CD4-positive, alpha-beta T cell (primary cell): ENCODE data around the gene FBN2. TPM values are rescaled to one million over a fixed set of nuclear protein-coding genes. Genes with fewer than 3 reads are reported as not detected.

ENCODE experiments used
- ATAC-seq: fragments of 200-7000 bp; cut with Tn5 transposase; one replicate; pipeline ENCODE4 v1.10.0; 2022; ENCODE audit warnings: mild to moderate bottlenecking; ENCODE audit not compliant: poor library complexity
- CTCF ChIA-PET: fragments of 350-600 bp; sonication (Branson Sonifier 250); formaldehyde crosslinking; loops from one replicate; lab custom pipeline; 2021; ENCODE audit warnings: antibody characterized with exemption, inconsistent platforms; lab: Charles Lee
- POLR2A ChIA-PET: fragments of 350-600 bp; sonication (Branson Sonifier 250); formaldehyde crosslinking; loops from one replicate; lab custom pipeline; 2021; ENCODE audit warnings: antibody characterized with exemption, inconsistent platforms; lab: Charles Lee
- DNase-seq, 14 experiments: peaks; one replicate each; pipeline ENCODE4 v3.0.0-alpha.2; 2013 to 2020; ENCODE audit warnings: mixed read lengths in 2 of 14
- H3K27ac ChIP-seq, 2 donors: one replicate each; pipeline versions ENCODE4 v1.5.1 to v1.7.0; 2013; ENCODE audit warnings: low read length in 2 of 2, low read depth in 1 of 2, mild to moderate bottlenecking in 1 of 2
- H3K27me3 ChIP-seq, 2 experiments: 1 replicate in 1 of 2; 2 replicates in 1 of 2; pipeline versions ENCODE4 v1.6.1 to v1.7.0; 2013; ENCODE audit warnings: low read length in 2 of 2, control low read depth in 1 of 2, mild to moderate bottlenecking in 1 of 2, moderate library complexity in 1 of 2; ENCODE audit not compliant: insufficient read depth in 2 of 2, control insufficient read depth in 1 of 2
- H3K36me3 ChIP-seq: one replicate; pipeline ENCODE4 v1.6.1; 2013; ENCODE audit warnings: low read length, control low read depth; ENCODE audit not compliant: insufficient read depth
- H3K4me1 ChIP-seq: one replicate; pipeline ENCODE4 v1.6.1; 2013; ENCODE audit warnings: low read length, control low read depth; ENCODE audit not compliant: insufficient read depth
- H3K4me3 ChIP-seq: one replicate; pipeline ENCODE4 v1.5.1; 2013; ENCODE audit warnings: mild to moderate bottlenecking, low read length, moderate library complexity
- H3K9me3 ChIP-seq, 2 experiments: 1 replicate in 1 of 2; 2 replicates in 1 of 2; pipeline versions ENCODE4 v1.6.1 to v1.7.0; 2013; ENCODE audit warnings: low read length in 2 of 2, mild to moderate bottlenecking in 2 of 2, control low read depth in 1 of 2, moderate library complexity in 1 of 2; ENCODE audit not compliant: control insufficient read depth in 1 of 2, insufficient read depth in 1 of 2
- H3K27ac Mint-ChIP-seq: one replicate; pipeline ENCODE4 v1.8.0; 2020; ENCODE audit warnings: mixed read lengths
- H3K27me3 Mint-ChIP-seq: one replicate; pipeline ENCODE4 v1.8.0; 2021; ENCODE audit warnings: mixed read lengths
- H3K36me3 Mint-ChIP-seq: one replicate; pipeline ENCODE4 v1.8.0; 2021; ENCODE audit warnings: low read depth, mixed read lengths
- H3K4me1 Mint-ChIP-seq: one replicate; pipeline ENCODE4 v1.8.0; 2021; ENCODE audit warnings: low read depth, mixed read lengths
- H3K4me3 Mint-ChIP-seq: one replicate; pipeline ENCODE4 v1.8.0; 2020; ENCODE audit warnings: mild to moderate bottlenecking, mixed read lengths
- H3K9me3 Mint-ChIP-seq: one replicate; pipeline ENCODE4 v1.8.0; 2020; ENCODE audit warnings: mixed read lengths
- intact Hi-C, 2 experiments: fragments of 100-400 bp; cut with DNase I in 1 of 2; cut with micrococcal nuclease in 1 of 2; formaldehyde crosslinking; loops; one replicate each; pipeline versions ENCODE4 v1.15.1 to v1.9.0; 2023 to 2025; cut with DNase I, micrococcal nuclease
- total RNA-seq, 174 experiments: library from RNA in 2 of 174; stranded (reverse) in 2 of 174; gene quantifications; one replicate each; pipeline ENCODE4 v1.2.3 and lab custom pipeline; 2021 to 2026
- TF ChIP-seq, protein P1 (sequence below): fragments of 200-600 bp; IDR thresholded peaks from one replicate; pipeline ENCODE4 v1.8.0; 2022; ENCODE audit warnings: antibody characterized with exemption, mild to moderate bottlenecking

The FBN2 gene
- total RNA-seq, 2 experiments from 2014 or later, result 0.06 TPM; not detected in 1

DNA sequence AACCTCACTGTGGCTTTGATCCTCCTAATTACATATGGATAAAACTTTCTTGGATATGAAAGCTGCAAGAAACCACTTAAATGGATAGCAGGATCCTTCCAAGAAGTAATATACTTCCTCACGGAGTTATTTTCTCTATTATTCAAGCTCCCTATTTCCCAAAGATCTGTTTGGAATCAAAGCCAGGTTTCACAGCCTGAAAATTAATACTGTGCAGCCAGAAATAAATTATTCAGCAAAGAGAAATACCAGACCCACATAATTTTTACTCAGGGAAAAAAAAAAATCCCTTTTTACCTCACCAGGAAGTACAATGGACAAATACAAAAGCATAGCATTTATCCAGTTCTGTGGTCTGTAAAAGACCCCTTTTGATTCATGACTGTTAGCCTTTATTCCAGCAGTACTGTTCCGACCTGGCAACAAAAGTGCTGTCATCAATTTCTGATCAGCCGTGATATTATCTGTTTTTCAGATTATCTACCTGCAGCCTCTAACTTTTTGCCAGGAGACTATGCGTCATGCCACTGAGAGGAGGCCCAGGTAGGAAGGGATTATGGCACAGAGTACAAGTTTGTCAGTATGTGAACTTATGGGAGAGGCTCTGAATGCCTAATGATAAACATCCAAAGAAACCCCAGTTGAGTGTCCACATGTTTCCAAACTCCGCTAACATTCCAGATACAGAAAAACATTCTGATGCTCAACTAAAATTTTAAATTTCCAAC lies 57.0 kb downstream of the FBN2 start:
- Mint-ChIP-seq H3K36me3 (no peaks in the 10 kb centered on the region), H3K27ac (no peak overlapping the region), H3K4me3 (no peak overlapping the region), H3K9me3 (no peaks in the 10 kb centered on the region), H3K4me1 (no peaks in the 10 kb centered on the region), H3K27me3 (no peaks in the 10 kb centered on the region)
- Histone ChIP-seq H3K27me3 (no peaks in the 10 kb centered on the region), H3K27ac (no peak overlapping the region), H3K36me3 (no peaks in the 10 kb centered on the region), H3K4me3 (no peak overlapping the region), H3K4me1 (no peaks in the 10 kb centered on the region), H3K9me3 (no peaks in the 10 kb centered on the region)
- ChIA-PET CTCF (no interaction called here), POLR2A (no interaction called here)
- DNase-seq (no peak), ATAC-seq (no peak)
- intact Hi-C loops, result no loop called here
- TF ChIP-seq, protein P1, sequence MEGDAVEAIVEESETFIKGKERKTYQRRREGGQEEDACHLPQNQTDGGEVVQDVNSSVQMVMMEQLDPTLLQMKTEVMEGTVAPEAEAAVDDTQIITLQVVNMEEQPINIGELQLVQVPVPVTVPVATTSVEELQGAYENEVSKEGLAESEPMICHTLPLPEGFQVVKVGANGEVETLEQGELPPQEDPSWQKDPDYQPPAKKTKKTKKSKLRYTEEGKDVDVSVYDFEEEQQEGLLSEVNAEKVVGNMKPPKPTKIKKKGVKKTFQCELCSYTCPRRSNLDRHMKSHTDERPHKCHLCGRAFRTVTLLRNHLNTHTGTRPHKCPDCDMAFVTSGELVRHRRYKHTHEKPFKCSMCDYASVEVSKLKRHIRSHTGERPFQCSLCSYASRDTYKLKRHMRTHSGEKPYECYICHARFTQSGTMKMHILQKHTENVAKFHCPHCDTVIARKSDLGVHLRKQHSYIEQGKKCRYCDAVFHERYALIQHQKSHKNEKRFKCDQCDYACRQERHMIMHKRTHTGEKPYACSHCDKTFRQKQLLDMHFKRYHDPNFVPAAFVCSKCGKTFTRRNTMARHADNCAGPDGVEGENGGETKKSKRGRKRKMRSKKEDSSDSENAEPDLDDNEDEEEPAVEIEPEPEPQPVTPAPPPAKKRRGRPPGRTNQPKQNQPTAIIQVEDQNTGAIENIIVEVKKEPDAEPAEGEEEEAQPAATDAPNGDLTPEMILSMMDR, result no peak

DNA sequence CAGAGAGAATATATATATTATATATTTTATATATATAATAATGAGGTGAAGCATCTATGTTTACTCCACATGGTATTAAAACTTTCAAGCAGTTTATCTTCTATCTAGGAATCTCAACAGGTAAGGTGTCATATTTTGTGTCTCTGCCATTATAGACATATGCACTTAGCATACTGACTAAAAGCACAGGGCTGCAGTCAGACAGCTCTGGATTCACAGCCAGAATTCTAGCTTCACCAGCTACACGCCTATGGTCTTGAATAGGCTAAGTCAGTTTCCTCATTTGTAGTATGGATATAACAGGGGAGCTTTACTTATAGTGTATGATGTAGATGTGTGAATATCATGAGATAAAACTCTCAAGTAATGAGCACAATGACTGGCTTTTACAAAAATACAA lies 57.9 kb downstream of the FBN2 start:
- no peak overlapping the region for H3K4me3 Mint-ChIP-seq

DNA sequence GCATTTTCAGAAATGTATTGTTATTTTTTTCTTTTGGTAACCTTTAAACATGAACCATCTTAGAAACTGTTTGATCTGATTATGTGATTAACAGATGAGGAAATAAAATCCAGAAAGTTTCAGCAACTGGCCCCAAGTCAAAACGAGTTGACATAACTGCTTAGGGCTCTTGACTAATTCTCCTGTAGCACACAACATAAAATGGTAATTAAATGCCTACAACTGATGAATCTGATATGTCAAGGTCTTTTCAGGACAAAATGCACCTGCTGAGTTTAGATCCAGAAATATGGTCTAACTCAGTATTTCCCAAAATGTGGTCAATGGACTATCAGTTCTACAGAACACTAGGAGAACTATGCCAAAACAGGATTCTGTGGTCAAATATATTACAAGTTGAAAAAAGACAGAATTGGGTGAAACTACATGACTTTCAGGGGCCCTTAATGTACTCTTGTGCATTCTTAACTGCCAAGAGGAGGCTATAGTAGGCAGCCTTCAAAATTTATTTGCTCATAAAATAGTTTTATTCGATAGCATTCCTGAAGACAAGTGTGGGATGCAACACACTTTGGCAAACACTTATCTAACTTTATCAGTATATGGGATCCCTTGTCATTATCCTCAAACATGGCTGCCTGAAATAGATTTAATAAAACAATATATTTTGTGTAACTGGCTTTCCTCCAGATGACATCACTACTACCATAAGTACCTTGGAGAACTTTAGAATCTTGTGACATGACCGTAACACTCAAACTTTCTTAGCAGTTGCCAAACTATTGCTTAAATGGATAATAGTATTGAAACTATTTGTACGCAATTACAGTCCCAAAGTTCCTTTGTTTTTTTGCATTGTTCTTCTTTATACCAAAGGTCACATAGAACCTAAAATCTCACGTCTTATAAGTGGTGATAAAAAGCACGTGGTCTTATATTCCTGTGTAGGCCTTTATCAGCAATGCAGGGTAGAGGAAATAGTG lies 59.4 kb downstream of the FBN2 start:
- Histone ChIP-seq H3K27me3 (no peaks in the 10 kb centered on the region), H3K4me3 (no peak overlapping the region), H3K9me3 (no peaks in the 10 kb centered on the region), H3K27ac (no peak overlapping the region), H3K4me1 (no peaks in the 10 kb centered on the region), H3K36me3 (no peaks in the 10 kb centered on the region)
- ATAC-seq (no peak), DNase-seq (no peak)
- TF ChIP-seq, protein P1, result no peak
- Mint-ChIP-seq H3K36me3 (no peaks in the 10 kb centered on the region), H3K4me3 (no peak overlapping the region), H3K27ac (no peak overlapping the region), H3K4me1 (no peaks in the 10 kb centered on the region), H3K27me3 (no peaks in the 10 kb centered on the region), H3K9me3 (peaks cover 2% of the 10 kb centered on the region)
- intact Hi-C loops, result no loop called here
- ChIA-PET POLR2A (no interaction called here), CTCF (no interaction called here)

More for the DNA sequence above, 57.9 kb downstream of the FBN2 start:
- no peak for DNase-seq
- no peaks in the 10 kb centered on the region for H3K36me3 Mint-ChIP-seq
- H3K27ac Mint-ChIP-seq, result no peak overlapping the region
- ATAC-seq, result no peak
- H3K27me3 ChIP-seq, result no peaks in the 10 kb centered on the region
- intact Hi-C loops, result no loop called here
- no peaks in the 10 kb centered on the region for H3K4me1 Mint-ChIP-seq
- TF ChIP-seq, protein P1, result no peak
- H3K36me3 ChIP-seq, result no peaks in the 10 kb centered on the region
- H3K4me3 ChIP-seq, result no peak overlapping the region
- H3K27me3 Mint-ChIP-seq, result no peaks in the 10 kb centered on the region
- H3K4me1 ChIP-seq, result no peaks in the 10 kb centered on the region
- ChIA-PET CTCF (no interaction called here), POLR2A (no interaction called here)
- H3K27ac ChIP-seq, result no peak overlapping the region
- H3K9me3 Mint-ChIP-seq, result no peaks in the 10 kb centered on the region
- H3K9me3 ChIP-seq, result no peaks in the 10 kb centered on the region
